HepG2 (cell line): ENCODE measurements around the gene DPY30. TPM values are rescaled to one million over a fixed set of nuclear protein-coding genes. Genes with fewer than 3 reads are reported as not detected.

ENCODE experiments used
- GTF3A ChIP-seq: sonication (generic); formaldehyde crosslinking; conservative IDR thresholded peaks from 2 replicates; pipeline ENCODE4 v1.4.0; 2020; ENCODE audit warnings: mild to moderate bottlenecking, missing genetic modification reagents
- MLXIP ChIP-seq: sonication (generic); formaldehyde crosslinking; IDR thresholded peaks from 2 replicates; pipeline ENCODE4 v1.9.0; 2021; ENCODE audit warnings: missing genetic modification reagents, borderline replicate concordance
- PRDM4 ChIP-seq: sonication (generic); formaldehyde crosslinking; IDR thresholded peaks from 2 replicates; pipeline ENCODE4 v1.9.0; 2021; ENCODE audit warnings: missing genetic modification reagents, borderline replicate concordance
- ZBTB46 ChIP-seq: sonication (generic); formaldehyde crosslinking; IDR thresholded peaks from 2 replicates; pipeline ENCODE4 v1.4.0; 2020; ENCODE audit warnings: mild to moderate bottlenecking, missing genetic modification reagents, borderline replicate concordance
- ZKSCAN5 ChIP-seq: sonication (generic); formaldehyde crosslinking; IDR thresholded peaks from 2 replicates; pipeline ENCODE4 v1.5.1; 2020; ENCODE audit warnings: mild to moderate bottlenecking, missing genetic modification reagents
- ZNF235 ChIP-seq: sonication (generic); formaldehyde crosslinking; IDR thresholded peaks from 2 replicates; pipeline ENCODE4 v1.8.1; 2023; ENCODE audit warnings: mild to moderate bottlenecking, missing genetic modification reagents, borderline replicate concordance
- ZNF326 ChIP-seq: sonication (generic); formaldehyde crosslinking; IDR thresholded peaks from 2 replicates; pipeline ENCODE4 v1.4.0; 2020; ENCODE audit warnings: missing genetic modification reagents, borderline replicate concordance
- ZNF460 ChIP-seq: sonication (generic); formaldehyde crosslinking; IDR thresholded peaks from 2 replicates; pipeline ENCODE4 v1.5.1; 2020; ENCODE audit warnings: missing genetic modification reagents, mild to moderate bottlenecking, borderline replicate concordance
- ZNF674 ChIP-seq: sonication (generic); formaldehyde crosslinking; IDR thresholded peaks from 2 replicates; pipeline ENCODE4 v1.5.0; 2020; ENCODE audit warnings: low read depth, mild to moderate bottlenecking, missing genetic modification reagents
- ZNF83 ChIP-seq: sonication (generic); formaldehyde crosslinking; IDR thresholded peaks from 2 replicates; pipeline ENCODE4 v1.4.0; 2020; ENCODE audit warnings: missing genetic modification reagents, mild to moderate bottlenecking, borderline replicate concordance
- polyA plus RNA-seq, 8 experiments: library from polyadenylated mRNA; depleted of rRNA in 3 of 8; stranded (reverse) in 7 of 8; unstranded in 1 of 8; fragments of >200 nt; fragmentation: Illumina TruSeq in 4 of 8; extraction: Trizol in 4 of 8; gene quantifications; 2 replicates each; pipeline versions ENCODE4 v1.2.1 to v1.2.3, GENCODE V29; 2011 to 2016; ENCODE audit warnings: low read depth in 4 of 8, missing spikeins in 1 of 8, mixed read lengths in 1 of 8; ENCODE audit not compliant: insufficient read depth in 1 of 8
- total RNA-seq, 5 experiments: library from RNA; depleted of rRNA; stranded (reverse); fragments of >200 nt; fragmentation: Illumina TruSeq; extraction: Trizol; gene quantifications; 2 replicates each; pipeline ENCODE4 v1.2.3, GENCODE V29; 2016; ENCODE audit warnings: low read depth in 1 of 5
- TF ChIP-seq, protein P1 (sequence below): sonication (generic); formaldehyde crosslinking; IDR thresholded peaks from 2 replicates; pipeline ENCODE4 v1.4.0; 2020; ENCODE audit warnings: low read depth, mild to moderate bottlenecking, missing genetic modification reagents
- TF ChIP-seq, protein P2 (sequence below): sonication (generic); formaldehyde crosslinking; IDR thresholded peaks from 2 replicates; pipeline ENCODE4 v1.8.1; 2023; ENCODE audit warnings: mild to moderate bottlenecking, missing genetic modification reagents
- TF ChIP-seq, protein P3 (sequence below): IDR thresholded peaks from 2 replicates; pipeline ENCODE4 v1.6.1; 2016; ENCODE audit warnings: mild to moderate bottlenecking, missing biosample characterization, missing genetic modification reagents
- TF ChIP-seq, protein P4 (sequence below): sonication (generic); formaldehyde crosslinking; IDR thresholded peaks from 2 replicates; pipeline ENCODE4 v1.4.0; 2020; ENCODE audit warnings: low read depth, mild to moderate bottlenecking, missing genetic modification reagents
- TF ChIP-seq, protein P5 (sequence below): sonication (generic); formaldehyde crosslinking; IDR thresholded peaks from 2 replicates; pipeline ENCODE4 v1.5.0; 2020; ENCODE audit warnings: missing genetic modification reagents, mild to moderate bottlenecking, borderline replicate concordance

Gene DPY30
- total and polyA plus RNA-seq, 2 of the 13 experiments (the other 11 are each of a cell fraction or from before 2014, with no cell fraction given) = 98.1 to 118 TPM

DNA sequence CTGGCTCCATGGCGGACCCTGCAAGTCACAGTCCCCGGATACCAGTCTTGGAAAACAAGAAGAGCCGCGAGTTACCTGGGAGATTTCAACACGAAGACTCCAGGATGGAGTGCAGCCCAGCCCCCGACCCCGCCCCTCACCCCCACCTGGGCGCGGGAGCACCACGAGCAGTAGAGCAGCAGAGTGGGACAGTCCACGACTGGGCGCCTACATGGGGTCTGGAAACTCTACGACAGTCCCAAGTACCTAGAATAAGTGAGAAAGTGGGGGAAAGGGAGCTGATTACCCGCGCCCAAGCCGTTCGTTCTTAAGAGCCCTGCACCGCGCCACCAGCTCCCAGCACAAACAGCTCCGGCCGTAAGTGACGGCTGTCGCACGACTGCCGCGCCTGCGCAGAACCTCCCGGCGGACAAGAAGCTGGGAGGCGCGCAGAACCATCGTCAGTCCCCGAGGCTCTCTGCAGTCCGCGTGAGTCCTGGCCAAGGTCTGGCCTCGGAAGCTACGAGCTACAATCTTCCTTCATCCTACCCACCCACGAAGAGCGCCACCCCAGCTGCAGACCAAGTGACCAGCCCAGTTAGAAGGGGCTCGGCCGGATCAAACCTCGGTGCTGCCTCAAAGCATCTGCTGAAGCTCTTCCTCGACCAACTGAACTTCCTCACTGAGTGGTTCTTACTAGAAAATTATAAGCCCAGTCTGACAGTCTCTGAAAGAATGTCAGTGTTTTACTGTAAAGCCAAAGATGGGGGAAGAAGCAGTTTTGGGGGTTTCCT lies at the start of gene DPY30 (continued):
- TF ChIP-seq ZNF460 (CRISPR knock-in tag) = no peak; the same call in 1 of the 2 replicates
- TF ChIP-seq, protein P1, sequence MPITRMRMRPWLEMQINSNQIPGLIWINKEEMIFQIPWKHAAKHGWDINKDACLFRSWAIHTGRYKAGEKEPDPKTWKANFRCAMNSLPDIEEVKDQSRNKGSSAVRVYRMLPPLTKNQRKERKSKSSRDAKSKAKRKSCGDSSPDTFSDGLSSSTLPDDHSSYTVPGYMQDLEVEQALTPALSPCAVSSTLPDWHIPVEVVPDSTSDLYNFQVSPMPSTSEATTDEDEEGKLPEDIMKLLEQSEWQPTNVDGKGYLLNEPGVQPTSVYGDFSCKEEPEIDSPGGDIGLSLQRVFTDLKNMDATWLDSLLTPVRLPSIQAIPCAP = no peak
- TF ChIP-seq, protein P2, sequence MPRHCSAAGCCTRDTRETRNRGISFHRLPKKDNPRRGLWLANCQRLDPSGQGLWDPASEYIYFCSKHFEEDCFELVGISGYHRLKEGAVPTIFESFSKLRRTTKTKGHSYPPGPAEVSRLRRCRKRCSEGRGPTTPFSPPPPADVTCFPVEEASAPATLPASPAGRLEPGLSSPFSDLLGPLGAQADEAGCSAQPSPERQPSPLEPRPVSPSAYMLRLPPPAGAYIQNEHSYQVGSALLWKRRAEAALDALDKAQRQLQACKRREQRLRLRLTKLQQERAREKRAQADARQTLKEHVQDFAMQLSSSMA = no peak
- no peak; the same call in 1 of the 2 replicates for TF ChIP-seq PRDM4 (CRISPR knock-in tag)
- 0 out of 2 replicates have a peak, but pooled peaks have one; percentile 60 for TF ChIP-seq ZKSCAN5
- no peak for TF ChIP-seq ZNF235
- TF ChIP-seq, protein P3, sequence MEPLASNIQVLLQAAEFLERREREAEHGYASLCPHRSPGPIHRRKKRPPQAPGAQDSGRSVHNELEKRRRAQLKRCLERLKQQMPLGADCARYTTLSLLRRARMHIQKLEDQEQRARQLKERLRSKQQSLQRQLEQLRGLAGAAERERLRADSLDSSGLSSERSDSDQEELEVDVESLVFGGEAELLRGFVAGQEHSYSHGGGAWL (CRISPR knock-in tag) = peak; percentile 92
- peak; percentile 67; the same call in 1 of the 2 replicates for TF ChIP-seq GTF3A (CRISPR knock-in tag)
- no peak for TF ChIP-seq ZBTB46 (CRISPR knock-in tag)
- no peak; the same call in 1 of the 2 replicates for TF ChIP-seq ZNF83 (CRISPR knock-in tag)
- TF ChIP-seq ZNF326 (CRISPR knock-in tag) = no peak
- TF ChIP-seq MLXIP (CRISPR knock-in tag) = no peak
- TF ChIP-seq, protein P4, sequence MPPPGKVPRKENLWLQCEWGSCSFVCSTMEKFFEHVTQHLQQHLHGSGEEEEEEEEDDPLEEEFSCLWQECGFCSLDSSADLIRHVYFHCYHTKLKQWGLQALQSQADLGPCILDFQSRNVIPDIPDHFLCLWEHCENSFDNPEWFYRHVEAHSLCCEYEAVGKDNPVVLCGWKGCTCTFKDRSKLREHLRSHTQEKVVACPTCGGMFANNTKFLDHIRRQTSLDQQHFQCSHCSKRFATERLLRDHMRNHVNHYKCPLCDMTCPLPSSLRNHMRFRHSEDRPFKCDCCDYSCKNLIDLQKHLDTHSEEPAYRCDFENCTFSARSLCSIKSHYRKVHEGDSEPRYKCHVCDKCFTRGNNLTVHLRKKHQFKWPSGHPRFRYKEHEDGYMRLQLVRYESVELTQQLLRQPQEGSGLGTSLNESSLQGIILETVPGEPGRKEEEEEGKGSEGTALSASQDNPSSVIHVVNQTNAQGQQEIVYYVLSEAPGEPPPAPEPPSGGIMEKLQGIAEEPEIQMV (CRISPR knock-in tag) = peak; percentile 95
- no peak for TF ChIP-seq ZNF674 (CRISPR knock-in tag)
- TF ChIP-seq, protein P5, sequence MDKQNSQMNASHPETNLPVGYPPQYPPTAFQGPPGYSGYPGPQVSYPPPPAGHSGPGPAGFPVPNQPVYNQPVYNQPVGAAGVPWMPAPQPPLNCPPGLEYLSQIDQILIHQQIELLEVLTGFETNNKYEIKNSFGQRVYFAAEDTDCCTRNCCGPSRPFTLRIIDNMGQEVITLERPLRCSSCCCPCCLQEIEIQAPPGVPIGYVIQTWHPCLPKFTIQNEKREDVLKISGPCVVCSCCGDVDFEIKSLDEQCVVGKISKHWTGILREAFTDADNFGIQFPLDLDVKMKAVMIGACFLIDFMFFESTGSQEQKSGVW (CRISPR knock-in tag) = no peak
